ENCODE results near the gene HECW1. TPM values are rescaled to one million over a fixed set of nuclear protein-coding genes. Genes with fewer than 3 reads are reported as not detected.

HECW1 gene
- total and polyA plus RNA-seq, 2 of the 13 experiments (the other 11 are each of a cell fraction or from before 2014, with no cell fraction given) = not detected

DNA sequence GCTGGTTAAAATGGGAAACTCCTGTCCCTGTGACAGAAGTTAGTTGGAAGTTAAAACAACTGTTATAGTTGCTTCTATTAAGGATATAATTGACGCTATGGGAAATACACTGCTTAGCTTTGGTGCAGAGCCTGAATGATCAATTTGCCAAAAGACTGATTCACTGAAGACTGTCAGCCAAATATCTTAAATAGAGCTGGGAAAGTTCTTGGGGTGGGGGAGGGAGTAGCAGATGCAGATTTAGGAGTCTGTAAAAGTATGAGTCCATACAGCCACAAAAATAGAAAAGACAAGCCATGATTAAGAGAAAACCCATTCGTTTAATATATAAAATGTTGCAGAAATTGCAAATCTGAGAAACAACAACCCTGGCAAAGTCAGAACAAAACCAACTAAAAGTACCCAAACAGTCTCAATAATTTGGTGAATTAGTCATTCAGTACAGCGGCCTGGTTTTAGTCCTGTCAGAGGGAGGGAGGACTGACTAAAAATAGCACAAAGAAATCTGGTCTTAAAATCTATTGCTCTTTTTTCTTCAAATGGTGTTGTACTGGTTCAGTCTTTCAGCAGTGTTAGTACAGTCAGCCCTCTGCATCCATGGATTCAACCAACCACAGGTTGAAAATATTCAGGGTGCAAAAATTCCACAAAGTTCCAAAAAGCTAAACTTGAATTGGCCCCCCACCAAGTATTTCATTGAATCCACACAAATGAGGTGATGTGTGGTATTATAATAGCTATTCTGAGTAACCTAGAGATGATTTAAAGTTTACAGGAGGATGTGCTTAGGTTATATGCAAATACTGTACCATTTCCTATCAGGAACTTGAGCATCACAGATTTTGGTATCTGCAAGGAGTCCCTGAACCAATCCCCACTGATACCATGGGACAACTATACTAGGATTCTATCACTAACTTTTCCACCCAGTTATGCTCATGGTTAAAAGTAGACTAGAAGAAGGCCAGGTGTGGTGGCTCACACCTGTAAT, 500.4 kb downstream of the HECW1 start:
- ChIA-PET POLR2A (no interaction called here), CTCF (ENCODE audit: low intra/inter-chr PET ratio, low total read pairs) (no interaction called here)
- Histone ChIP-seq H3K36me3 (replicated peaks in 1 of 2; ENCODE audit: control insufficient read depth in 1 of 2, insufficient read depth in 2 of 2, low read length in 2 of 2) (peaks cover 14 to 68% of the 10 kb centered on the region in 2 experiments), H3K4me2 (ENCODE audit: low read depth, low read length) (no peak overlapping the region), H3K27ac (ENCODE audit: extremely low read length, insufficient read depth, low read length) (no peak overlapping the region), H2AFZ (ENCODE audit: low read length) (no peak overlapping the region), H3K27me3 (ENCODE audit: control insufficient read depth in 1 of 2, insufficient read depth in 2 of 2, low read length in 2 of 2) (no peaks in the 10 kb centered on the region), H3K9me3 (ENCODE audit: low read length) (no peaks in the 10 kb centered on the region), H4K20me1 (ENCODE audit: insufficient read depth, low read length) (0 out of 2 replicates have a peak, but pooled peaks cover 4% of the 10 kb centered on the region), H3K4me3 (replicated peaks in 1 of 3; ENCODE audit: insufficient read depth in 1 of 3, low read depth in 2 of 3, low read length in 3 of 3) (no peak overlapping the region), H3K79me2 (ENCODE audit: insufficient read depth, low read length) (peaks cover 6% of the 10 kb centered on the region), H3K9ac (ENCODE audit: insufficient read depth, low read depth, low read length) (no peak overlapping the region), H3K4me1 (ENCODE audit: insufficient read depth, low read length) (no peaks in the 10 kb centered on the region)
- TF ChIP-seq ZNF552 (CRISPR knock-in tag; IDR thresholded peaks at IDR 0.05; ENCODE audit: borderline replicate concordance) = no peak
- no peak for TF ChIP-seq ZFP82 (CRISPR knock-in tag; IDR thresholded peaks at IDR 0.05; ENCODE audit: borderline replicate concordance)
- no peak for TF ChIP-seq CBX2 (IDR thresholded peaks at IDR 0.05; ENCODE audit: low read depth, low read length)
- no peak for TF ChIP-seq CBX2 (CRISPR knock-in tag; IDR thresholded peaks at IDR 0.05; ENCODE audit: low read depth)
- TF ChIP-seq ZNF234 (CRISPR knock-in tag; conservative IDR thresholded peaks at IDR 0.05) = no peak
- TF ChIP-seq, protein P1, sequence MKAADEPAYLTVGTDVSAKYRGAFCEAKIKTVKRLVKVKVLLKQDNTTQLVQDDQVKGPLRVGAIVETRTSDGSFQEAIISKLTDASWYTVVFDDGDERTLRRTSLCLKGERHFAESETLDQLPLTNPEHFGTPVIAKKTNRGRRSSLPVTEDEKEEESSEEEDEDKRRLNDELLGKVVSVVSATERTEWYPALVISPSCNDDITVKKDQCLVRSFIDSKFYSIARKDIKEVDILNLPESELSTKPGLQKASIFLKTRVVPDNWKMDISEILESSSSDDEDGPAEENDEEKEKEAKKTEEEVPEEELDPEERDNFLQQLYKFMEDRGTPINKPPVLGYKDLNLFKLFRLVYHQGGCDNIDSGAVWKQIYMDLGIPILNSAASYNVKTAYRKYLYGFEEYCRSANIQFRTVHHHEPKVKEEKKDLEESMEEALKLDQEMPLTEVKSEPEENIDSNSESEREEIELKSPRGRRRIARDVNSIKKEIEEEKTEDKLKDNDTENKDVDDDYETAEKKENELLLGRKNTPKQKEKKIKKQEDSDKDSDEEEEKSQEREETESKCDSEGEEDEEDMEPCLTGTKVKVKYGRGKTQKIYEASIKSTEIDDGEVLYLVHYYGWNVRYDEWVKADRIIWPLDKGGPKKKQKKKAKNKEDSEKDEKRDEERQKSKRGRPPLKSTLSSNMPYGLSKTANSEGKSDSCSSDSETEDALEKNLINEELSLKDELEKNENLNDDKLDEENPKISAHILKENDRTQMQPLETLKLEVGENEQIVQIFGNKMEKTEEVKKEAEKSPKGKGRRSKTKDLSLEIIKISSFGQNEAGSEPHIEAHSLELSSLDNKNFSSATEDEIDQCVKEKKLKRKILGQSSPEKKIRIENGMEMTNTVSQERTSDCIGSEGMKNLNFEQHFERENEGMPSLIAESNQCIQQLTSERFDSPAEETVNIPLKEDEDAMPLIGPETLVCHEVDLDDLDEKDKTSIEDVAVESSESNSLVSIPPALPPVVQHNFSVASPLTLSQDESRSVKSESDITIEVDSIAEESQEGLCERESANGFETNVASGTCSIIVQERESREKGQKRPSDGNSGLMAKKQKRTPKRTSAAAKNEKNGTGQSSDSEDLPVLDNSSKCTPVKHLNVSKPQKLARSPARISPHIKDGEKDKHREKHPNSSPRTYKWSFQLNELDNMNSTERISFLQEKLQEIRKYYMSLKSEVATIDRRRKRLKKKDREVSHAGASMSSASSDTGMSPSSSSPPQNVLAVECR (CRISPR knock-in tag; IDR thresholded peaks at IDR 0.05; ENCODE audit: borderline replicate concordance) = no peak
- TF ChIP-seq KAT2B (IDR thresholded peaks at IDR 0.05; ENCODE audit: borderline replicate concordance, low read depth, low read length) = no peak
- TF ChIP-seq, protein P2, sequence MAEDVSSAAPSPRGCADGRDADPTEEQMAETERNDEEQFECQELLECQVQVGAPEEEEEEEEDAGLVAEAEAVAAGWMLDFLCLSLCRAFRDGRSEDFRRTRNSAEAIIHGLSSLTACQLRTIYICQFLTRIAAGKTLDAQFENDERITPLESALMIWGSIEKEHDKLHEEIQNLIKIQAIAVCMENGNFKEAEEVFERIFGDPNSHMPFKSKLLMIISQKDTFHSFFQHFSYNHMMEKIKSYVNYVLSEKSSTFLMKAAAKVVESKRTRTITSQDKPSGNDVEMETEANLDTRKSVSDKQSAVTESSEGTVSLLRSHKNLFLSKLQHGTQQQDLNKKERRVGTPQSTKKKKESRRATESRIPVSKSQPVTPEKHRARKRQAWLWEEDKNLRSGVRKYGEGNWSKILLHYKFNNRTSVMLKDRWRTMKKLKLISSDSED (CRISPR knock-in tag; IDR thresholded peaks at IDR 0.05) = no peak
- no peak for TF ChIP-seq RARG (CRISPR knock-in tag; IDR thresholded peaks at IDR 0.05; ENCODE audit: low read depth)
- no peak for TF ChIP-seq ZNF619 (CRISPR knock-in tag; IDR thresholded peaks at IDR 0.05)
- TF ChIP-seq, protein P3, sequence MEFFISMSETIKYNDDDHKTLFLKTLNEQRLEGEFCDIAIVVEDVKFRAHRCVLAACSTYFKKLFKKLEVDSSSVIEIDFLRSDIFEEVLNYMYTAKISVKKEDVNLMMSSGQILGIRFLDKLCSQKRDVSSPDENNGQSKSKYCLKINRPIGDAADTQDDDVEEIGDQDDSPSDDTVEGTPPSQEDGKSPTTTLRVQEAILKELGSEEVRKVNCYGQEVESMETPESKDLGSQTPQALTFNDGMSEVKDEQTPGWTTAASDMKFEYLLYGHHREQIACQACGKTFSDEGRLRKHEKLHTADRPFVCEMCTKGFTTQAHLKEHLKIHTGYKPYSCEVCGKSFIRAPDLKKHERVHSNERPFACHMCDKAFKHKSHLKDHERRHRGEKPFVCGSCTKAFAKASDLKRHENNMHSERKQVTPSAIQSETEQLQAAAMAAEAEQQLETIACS (CRISPR knock-in tag; IDR thresholded peaks at IDR 0.05) = no peak
- FAIRE-seq = no peak
- ATAC-seq = no peak
- no peak for DNase-seq (ENCODE audit: low spot score)
- WGBS (ENCODE audit: low lambda C conversion rate) = 99% methylated on average over 3 of the region's 3 CpGs
- BruUV-seq (replicated peaks) = no TSS peak
- in situ Hi-C loops (cut with HindIII; ENCODE audit: extremely low pct_ligation_motif_present, low pct_unique_long_range_greater_than_20kb) (no loop called here), intact Hi-C loops (cut with micrococcal nuclease; ENCODE audit: unreplicated experiment) (no loop called here)

Measured in HepG2 (cell line).